Activated T-cell treated with anti-CD3 and anti-CD28 coated beads, Interleukin-2, amount 50 U/mL, for 72 hours (primary cell): ENCODE results near the gene PRKAR1B. TPM values are rescaled to one million over a fixed set of nuclear protein-coding genes. Genes with fewer than 3 reads are reported as not detected.

Experiments used
- ATAC-seq, 2 donors: fragments of 150-1000 bp; cut with Tn5 transposase; replicated peaks in 1 of 2; 2 replicates each; pipeline ENCODE4 v1.10.0; 2021; ENCODE audit warnings: moderate library complexity in 2 of 2, mild to moderate bottlenecking in 1 of 2
- DNase-seq, 2 donors: peaks; one replicate each; pipeline ENCODE4 v3.0.0; 2021 to 2022; ENCODE audit warnings: mixed read lengths in 1 of 2
- H3K27ac Mint-ChIP-seq: one replicate; pipeline ENCODE4 v1.8.0; 2022; ENCODE audit warnings: mild to moderate bottlenecking, moderate library complexity, mixed read lengths
- H3K27me3 Mint-ChIP-seq: one replicate; pipeline ENCODE4 v1.8.0; 2022; ENCODE audit warnings: low read depth, mixed read lengths
- H3K36me3 Mint-ChIP-seq, 2 donors: one replicate each; pipeline ENCODE4 v1.8.0; 2022; ENCODE audit warnings: mixed read lengths in 2 of 2, mild to moderate bottlenecking in 1 of 2; ENCODE audit not compliant: insufficient read depth in 2 of 2
- H3K4me1 Mint-ChIP-seq: one replicate; pipeline ENCODE4 v1.8.0; 2022; ENCODE audit warnings: low read depth, mixed read lengths
- H3K4me3 Mint-ChIP-seq, 2 donors: one replicate each; pipeline ENCODE4 v1.8.0; 2022; ENCODE audit warnings: mild to moderate bottlenecking in 2 of 2, mixed read lengths in 2 of 2, moderate library complexity in 2 of 2
- H3K9me3 Mint-ChIP-seq, 2 donors: one replicate each; pipeline ENCODE4 v1.8.0; 2022; ENCODE audit warnings: mixed read lengths in 2 of 2
- total RNA-seq, 2 donors: library from RNA; stranded (reverse); gene quantifications; one replicate each; pipeline ENCODE4 v1.2.3, GENCODE V29; 2022

The PRKAR1B gene
- total RNA-seq, 2 donors from 2014 or later = 33.6 to 43.5 TPM

DNA sequence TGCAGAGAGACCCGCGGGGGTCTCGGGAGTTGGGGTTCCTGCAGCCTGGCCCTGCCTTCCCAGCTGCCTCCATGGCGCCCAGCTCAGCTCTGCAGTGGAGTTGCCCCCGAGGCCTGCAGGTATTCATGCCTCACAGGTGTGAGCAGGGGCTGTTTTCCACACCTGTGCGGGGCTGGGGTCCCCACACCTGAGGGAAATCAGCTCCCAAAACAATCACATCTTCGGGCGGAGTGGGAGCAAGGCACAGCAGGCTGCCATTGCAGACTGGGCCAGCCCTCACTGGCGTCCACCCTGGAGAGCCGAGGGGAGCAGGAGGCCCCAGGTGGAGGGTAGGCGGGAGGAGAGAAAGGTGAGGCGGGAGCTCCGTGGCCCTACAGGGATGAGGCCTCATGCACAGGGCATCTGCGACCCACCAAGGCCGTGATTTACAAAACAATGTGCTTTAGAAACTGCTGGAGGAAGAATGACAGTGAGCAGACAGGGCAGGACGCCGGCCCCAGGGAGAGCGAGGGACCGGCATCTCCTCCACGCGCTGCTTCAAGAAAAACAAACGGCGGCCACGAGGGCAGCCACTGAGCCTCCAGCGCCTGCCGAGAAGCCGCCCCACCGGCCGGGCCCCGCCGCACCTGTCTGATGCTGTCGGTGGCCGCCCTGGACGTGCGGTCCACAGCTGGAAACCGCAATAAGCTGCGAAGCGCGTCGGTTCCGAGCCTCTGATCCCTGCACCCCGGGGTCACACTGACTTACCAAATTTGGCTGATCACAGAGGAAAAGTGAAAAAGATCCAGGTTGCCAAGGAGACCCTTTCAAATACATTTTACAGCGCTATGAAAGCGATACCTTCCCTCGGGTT lies 154.4 kb downstream of the PRKAR1B start:
- DNase-seq (no peak), ATAC-seq (no peak)
- Mint-ChIP-seq H3K9me3 (peaks cover 0 to 2% of the 10 kb centered on the region in 2 donors), H3K27me3 (no peaks in the 10 kb centered on the region), H3K27ac (no peak overlapping the region), H3K4me1 (no peaks in the 10 kb centered on the region), H3K36me3 (peaks cover 7 to 13% of the 10 kb centered on the region in 2 donors), H3K4me3 (no peak overlapping the region)

DNA sequence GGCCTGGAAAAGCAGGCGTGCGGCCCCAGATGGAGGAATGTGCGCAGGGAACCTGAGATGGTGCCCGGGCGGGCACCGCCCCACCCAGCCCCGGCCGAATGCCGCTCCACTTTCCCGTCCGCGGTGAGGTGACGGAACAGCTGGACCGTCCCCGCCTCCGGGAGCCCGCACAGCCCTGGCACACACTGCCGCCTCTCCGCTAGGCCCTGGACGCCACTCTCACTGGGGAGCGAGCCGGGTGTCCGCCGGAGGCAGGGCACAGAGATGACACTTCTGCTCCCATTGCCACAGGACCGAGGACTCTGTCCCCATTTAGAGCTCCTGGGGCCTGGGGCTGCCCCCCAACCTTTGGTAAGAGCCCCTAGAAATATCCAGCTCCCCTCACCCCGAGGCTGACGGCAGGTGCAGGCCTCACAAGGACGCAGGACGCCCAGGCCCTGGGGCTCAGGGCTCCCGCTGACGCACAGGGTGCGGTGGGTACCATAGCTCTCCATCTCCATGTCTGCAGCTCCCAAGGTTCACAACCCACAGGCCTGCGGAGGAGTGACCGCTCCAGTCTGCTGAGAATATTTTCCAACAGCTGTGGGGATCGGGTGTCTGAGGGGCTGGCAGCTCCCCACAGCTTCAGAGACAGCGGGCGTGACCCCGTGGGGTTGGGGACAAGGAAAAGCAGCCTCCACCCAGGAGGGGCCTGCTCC lies 155.2 kb downstream of the PRKAR1B start:
- no peak overlapping the region for H3K27ac Mint-ChIP-seq
- DNase-seq = no peak
- no peaks in the 10 kb centered on the region for H3K4me1 Mint-ChIP-seq
- H3K36me3 Mint-ChIP-seq = peaks cover 7 to 12% of the 10 kb centered on the region in 2 donors
- ATAC-seq = no peak
- no peak overlapping the region for H3K4me3 Mint-ChIP-seq
- H3K9me3 Mint-ChIP-seq = peaks cover 0 to 2% of the 10 kb centered on the region in 2 donors
- H3K27me3 Mint-ChIP-seq = no peaks in the 10 kb centered on the region

DNA sequence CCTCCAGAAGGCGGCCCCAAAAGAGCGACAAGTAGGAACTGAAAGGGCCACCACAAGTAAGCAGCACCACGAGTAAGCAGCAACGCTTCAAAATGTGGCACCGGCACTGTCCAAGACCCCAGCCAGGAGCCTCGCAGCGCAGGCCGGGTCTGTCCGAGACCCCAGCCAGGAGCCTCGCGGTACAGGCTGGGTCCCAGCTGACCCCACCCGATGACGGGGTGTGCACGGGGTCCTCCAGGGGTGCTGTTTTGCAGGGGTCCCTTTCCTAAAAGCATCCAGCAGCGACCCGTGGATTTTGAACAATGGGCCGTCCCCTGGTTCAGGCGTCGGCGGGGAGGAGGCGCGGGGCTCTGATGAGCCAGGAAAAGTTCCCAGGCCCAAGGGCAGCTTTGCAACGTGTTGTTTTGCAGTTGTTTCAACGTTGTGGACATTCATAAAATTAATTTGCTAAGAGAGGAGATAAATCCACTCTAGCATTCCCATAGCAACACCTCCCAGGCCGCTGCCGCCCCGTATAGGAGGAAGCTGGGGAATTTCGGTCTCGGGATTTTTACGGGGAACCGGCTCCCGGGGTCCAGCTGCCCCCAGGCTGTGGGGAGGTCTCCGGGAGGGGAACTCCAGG lies 155.9 kb downstream of the PRKAR1B start:
- peaks cover 6 to 10% of the 10 kb centered on the region in 2 donors for H3K36me3 Mint-ChIP-seq
- ATAC-seq (no peak), DNase-seq (no peak)
- no peak overlapping the region for H3K4me3 Mint-ChIP-seq
- peaks cover 0 to 2% of the 10 kb centered on the region in 2 donors for H3K9me3 Mint-ChIP-seq
- no peaks in the 10 kb centered on the region for H3K4me1 Mint-ChIP-seq
- no peak overlapping the region for H3K27ac Mint-ChIP-seq
- H3K27me3 Mint-ChIP-seq = no peaks in the 10 kb centered on the region

DNA sequence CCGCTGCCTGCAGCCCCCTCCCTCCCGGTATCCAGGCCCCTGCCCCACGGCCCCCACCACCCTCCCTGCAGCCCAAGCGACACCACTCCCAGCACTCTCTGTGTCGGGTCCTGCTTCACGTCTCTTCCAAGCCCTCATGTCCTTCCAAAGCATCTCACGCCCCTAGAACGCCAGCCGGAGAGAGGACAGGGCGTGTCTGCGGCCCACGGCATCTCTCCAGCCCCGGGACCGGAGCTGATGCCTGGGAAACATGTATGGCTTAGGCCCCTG lies 156.3 kb downstream of the PRKAR1B start:
- H3K27me3 Mint-ChIP-seq = no peaks in the 10 kb centered on the region
- no peak overlapping the region for H3K4me3 Mint-ChIP-seq
- ATAC-seq (no peak), DNase-seq (no peak)
- H3K36me3 Mint-ChIP-seq = peaks cover 2 to 5% of the 10 kb centered on the region in 2 donors
- H3K27ac Mint-ChIP-seq = no peak overlapping the region
- no peaks in the 10 kb centered on the region for H3K4me1 Mint-ChIP-seq
- peaks cover 0 to under 1% of the 10 kb centered on the region in 2 donors for H3K9me3 Mint-ChIP-seq

DNA sequence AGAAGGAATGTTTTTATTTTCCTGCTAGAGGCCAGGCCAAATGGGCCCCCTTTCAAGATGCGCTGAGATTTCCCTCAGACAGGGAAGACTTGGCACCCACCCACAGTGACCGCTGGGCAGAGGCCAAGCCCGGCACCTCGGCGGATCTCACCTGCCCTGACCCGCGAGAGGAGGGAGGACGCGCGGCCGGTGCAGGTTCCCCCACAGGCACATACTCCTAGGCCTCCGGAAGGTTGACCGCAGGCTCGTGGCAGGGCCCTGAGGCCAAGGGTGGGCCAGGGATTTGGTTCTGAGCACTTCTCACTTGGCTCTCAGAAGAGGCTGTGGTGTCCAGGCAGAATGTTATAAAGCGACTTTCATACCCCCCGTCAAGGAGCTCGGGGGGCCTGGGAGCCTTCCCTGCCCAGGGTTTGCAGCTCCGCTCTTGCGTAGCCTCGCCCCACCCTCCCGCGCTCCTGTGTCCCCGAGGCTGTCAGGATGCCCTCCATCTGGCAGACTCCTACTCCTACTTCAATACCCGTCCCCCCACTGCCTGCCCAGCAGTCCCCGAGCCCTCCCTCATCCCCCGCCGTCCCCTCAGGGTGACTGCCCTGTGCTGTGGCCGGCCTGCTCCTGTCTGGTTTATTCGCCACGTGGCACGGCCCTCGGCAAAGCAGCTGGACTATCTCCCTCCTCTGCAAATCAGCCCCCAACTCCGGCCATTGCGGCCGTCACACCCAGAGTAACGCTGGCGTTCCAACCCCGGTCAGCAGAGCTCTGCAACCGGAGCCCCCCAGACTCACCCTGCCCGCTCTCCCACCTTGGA lies 156.9 kb downstream of the PRKAR1B start:
- Mint-ChIP-seq H3K27me3 (no peaks in the 10 kb centered on the region), H3K4me1 (no peaks in the 10 kb centered on the region), H3K9me3 (no peaks in the 10 kb centered on the region), H3K27ac (no peak overlapping the region), H3K4me3 (no peak overlapping the region), H3K36me3 (peaks cover 0 to 2% of the 10 kb centered on the region in 2 donors)
- DNase-seq = no peak
- no peak for ATAC-seq

DNA sequence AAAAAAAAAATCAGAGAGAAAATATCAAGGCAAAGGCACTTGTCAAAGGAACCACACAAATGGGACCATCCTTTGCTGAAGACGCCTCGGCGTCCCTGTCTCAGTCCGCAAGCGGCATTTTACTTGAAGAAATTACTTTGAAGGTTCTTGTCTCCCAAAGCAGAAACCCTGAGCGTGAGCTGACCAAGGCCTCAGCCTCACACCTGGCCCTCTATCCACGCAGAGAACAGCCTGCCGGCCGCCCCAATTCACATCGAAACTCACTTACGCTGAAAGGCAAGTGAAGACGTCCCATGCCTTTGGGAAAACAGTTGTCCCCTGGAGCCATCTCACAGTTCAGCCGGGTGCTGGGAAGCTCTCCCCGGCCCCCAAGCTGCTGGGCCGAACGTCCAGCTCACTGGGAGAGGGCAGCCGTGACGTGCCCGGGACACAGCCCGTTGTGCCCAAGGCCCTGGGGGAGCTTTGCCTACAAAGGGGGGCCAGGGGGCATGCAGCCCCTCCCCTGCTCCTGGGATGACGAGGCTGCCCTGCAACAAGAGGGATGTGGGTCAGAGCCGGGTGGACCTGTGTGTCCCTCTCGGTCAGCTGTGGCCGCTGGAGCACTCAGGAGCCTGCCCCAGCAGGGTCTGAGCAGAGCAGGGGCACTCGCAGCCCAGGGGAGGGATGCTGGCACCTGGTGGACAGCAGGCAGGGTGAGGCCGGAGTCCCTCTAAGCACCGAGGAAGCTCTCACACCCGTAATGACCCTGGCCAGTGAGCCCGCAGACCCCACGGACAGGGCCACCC lies 157.8 kb downstream of the PRKAR1B start:
- Mint-ChIP-seq H3K36me3 (no peaks in the 10 kb centered on the region), H3K9me3 (no peaks in the 10 kb centered on the region), H3K27me3 (no peaks in the 10 kb centered on the region), H3K4me3 (no peak overlapping the region), H3K27ac (no peak overlapping the region), H3K4me1 (no peaks in the 10 kb centered on the region)
- ATAC-seq (peak in 1 of 2 donors; percentile 7), DNase-seq (no peak)

DNA sequence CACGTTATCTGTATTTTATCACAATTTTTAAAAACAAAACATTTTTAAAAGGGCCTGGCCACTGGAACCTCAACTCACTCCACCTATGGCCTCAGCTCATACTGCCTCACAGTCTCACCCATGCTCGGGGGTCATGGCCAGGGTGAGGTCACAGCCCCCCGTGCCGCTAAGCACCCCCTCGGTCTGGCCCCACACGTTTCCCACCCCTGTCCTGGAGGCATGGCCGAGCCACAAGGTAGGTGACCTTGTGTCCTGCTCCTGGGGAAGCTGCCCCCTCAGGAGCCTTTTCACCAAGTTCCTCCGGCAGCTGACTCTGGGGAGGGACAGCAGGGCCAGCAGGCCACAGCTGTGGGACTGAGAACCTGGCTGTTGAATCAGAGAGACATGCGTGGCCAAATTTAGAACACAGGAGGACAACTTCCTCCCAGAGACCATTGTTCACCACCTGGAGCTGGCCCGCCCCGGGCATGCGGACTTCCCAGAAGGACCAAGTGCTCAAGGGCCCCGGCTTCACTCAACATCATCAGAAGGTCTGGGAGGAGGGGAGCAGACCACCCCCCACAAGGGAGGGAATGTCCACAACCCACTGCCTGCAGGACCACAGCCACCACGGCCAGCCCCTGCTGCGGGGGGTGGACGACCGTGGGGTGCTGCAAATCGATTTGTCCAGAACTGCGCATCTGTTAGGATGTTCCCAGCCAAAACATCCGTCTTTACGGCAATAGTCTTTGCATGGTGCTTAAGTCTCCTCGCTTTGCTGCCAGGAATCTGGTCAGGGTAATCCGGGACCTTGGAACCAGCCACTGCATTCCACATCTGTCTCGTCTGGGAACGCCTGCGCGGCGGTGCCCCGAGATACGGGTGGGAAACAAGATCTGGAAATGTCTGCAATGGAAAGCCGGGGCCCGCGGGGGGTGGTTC lies 158.8 kb downstream of the PRKAR1B start:
- Mint-ChIP-seq H3K4me1 (no peaks in the 10 kb centered on the region), H3K4me3 (no peak overlapping the region), H3K36me3 (no peaks in the 10 kb centered on the region), H3K27me3 (no peaks in the 10 kb centered on the region), H3K9me3 (no peaks in the 10 kb centered on the region), H3K27ac (no peak overlapping the region)
- no peak for DNase-seq
- no peak for ATAC-seq

DNA sequence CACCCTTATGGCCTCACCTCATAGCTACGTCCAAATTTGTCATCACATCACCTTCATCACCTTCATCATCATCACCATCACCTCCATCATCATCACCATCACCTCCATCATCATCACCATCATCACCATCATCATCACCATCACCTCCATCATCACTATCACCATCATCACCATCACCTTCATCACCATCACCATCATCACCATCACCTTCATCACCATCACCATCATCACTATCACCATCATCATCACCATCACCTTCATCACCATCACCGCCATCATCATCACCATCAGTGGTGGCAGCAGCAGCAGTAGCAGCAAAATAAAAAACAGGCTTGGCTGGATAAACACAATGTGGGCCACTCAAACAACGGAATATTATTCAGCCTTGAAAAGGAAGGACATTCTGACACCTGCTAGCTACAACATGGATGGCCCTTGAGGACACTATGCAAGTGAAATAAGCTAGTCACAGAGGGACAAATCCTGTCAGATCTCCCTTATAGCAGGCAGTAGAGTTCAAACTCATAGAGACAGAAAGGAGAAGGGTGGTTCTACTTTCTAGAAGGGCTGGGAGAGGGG lies 159.7 kb downstream of the PRKAR1B start:
- Mint-ChIP-seq H3K36me3 (peaks cover 0 to 5% of the 10 kb centered on the region in 2 donors), H3K4me3 (no peak overlapping the region), H3K27ac (no peak overlapping the region), H3K9me3 (no peaks in the 10 kb centered on the region), H3K27me3 (no peaks in the 10 kb centered on the region), H3K4me1 (peaks cover 5% of the 10 kb centered on the region)
- ATAC-seq (no peak), DNase-seq (no peak)

DNA sequence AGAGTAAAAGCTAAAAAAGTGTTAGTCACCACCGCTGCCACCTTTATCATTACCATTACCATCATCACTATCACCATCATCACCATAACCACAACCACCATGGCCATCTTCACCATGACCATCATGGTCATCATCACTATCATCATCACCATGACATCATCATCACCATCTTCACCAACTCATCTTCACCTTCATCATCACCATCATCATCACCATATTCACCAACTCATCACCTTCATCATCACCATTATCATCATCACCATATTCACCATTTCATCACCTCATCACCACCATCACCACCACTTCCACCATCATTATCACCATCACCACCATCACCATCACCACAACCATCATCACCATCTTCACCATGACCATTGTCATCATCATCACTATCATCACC lies 161.0 kb downstream of the PRKAR1B start:
- DNase-seq (no peak), ATAC-seq (no peak)
- peaks cover under 1 to 8% of the 10 kb centered on the region in 2 donors for H3K36me3 Mint-ChIP-seq
- peaks cover 6% of the 10 kb centered on the region for H3K4me1 Mint-ChIP-seq
- no peaks in the 10 kb centered on the region for H3K27me3 Mint-ChIP-seq
- H3K27ac Mint-ChIP-seq = no peak overlapping the region
- H3K4me3 Mint-ChIP-seq = no peak overlapping the region
- H3K9me3 Mint-ChIP-seq = peaks cover 0 to under 1% of the 10 kb centered on the region in 2 donors

DNA sequence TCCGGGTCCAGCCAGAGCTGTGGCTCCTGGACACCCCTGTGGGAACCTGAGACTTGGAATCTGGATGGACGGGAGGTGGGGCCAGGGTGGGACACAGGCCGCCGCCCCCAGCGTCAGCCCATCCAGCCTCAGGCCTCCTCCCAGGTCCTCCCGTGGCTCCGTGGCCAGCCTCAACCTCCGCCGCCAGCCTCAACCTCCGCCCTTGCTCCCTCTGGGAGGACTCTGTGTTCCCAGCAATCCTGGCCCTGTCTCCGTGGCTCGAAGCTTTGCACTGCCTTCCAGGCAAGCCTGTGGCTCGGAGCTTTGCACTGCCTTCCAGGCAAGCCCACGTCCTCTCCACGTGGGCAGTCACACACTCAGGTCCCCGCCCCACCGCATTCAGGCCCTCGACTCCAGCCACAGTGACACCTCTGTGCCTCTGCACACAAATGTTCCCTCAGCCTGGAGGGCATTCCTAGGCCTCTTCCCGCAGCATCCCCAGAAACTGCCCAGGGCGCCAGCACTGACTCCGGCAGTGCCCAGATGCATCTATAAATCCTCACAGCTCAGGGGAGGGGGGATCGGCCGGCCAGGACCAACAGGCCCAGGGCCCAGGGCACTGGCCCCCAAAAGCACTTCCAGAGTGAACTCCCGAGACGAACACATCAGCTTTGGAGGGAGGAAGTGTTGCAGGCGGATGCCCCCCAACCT lies 162.8 kb downstream of the PRKAR1B start:
- H3K4me1 Mint-ChIP-seq = peaks cover 6% of the 10 kb centered on the region
- H3K36me3 Mint-ChIP-seq = peaks cover 4 to 12% of the 10 kb centered on the region in 2 donors
- no peak overlapping the region for H3K27ac Mint-ChIP-seq
- H3K9me3 Mint-ChIP-seq = peaks cover 0 to 2% of the 10 kb centered on the region in 2 donors
- no peaks in the 10 kb centered on the region for H3K27me3 Mint-ChIP-seq
- DNase-seq (no peak), ATAC-seq (no peak)
- no peak overlapping the region for H3K4me3 Mint-ChIP-seq

DNA sequence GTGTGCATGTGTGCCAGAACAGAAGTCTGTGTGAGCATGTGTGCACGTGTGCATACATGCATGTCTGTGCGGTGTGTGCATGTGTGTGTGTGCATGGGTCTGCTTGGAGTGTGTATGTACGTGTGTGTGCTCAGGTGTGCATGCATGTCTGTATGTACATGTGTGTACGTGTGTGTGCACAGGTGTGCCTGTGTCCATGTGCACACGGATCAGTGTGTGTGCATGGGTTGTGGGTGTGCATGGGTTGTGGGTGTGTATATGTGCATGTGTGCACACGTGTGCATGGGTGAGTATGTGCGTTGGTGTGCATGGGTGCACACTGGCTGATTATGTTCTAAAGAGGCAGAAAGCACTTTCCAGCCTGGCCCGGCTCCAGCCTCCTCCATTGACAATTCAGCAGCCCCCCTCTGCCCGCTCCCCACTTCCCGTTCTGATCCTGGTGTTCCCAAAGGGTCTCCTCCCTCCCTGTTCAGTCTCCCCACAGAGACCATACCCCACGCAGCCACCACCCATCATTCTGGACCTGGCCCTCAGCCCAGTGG lies 163.4 kb downstream of the PRKAR1B start:
- Mint-ChIP-seq H3K27ac (no peak overlapping the region), H3K27me3 (no peaks in the 10 kb centered on the region), H3K4me1 (peaks cover 6% of the 10 kb centered on the region), H3K36me3 (peaks cover 4 to 12% of the 10 kb centered on the region in 2 donors), H3K4me3 (no peak overlapping the region), H3K9me3 (peaks cover 0 to 2% of the 10 kb centered on the region in 2 donors)
- ATAC-seq (no peak), DNase-seq (no peak)
